HEK293 (cell line): ENCODE data around the gene ENDOG.
A peak's percentile ranks its signal among the peaks of the same experiment; 100 is the strongest.

Source experiments
- BCL6B ChIP-seq: fragments of 450-650 bp; formaldehyde crosslinking; IDR thresholded peaks from 2 replicates; pipeline ENCODE4 v1.5.1; 2017; ENCODE audit warnings: missing biosample characterization, missing genetic modification characterization
- ELK4 ChIP-seq: IDR thresholded peaks from 2 replicates; pipeline ENCODE4 v1.6.1; 2011; ENCODE audit warnings: mild to moderate bottlenecking, low read depth, low read length, borderline replicate concordance
- HOXD13 ChIP-seq: sonication (generic); formaldehyde crosslinking; IDR thresholded peaks from 2 replicates; pipeline ENCODE4 v1.8.0; 2022; ENCODE audit warnings: missing genetic modification reagents, borderline replicate concordance
- KLF16 ChIP-seq: fragments of 450-650 bp; formaldehyde crosslinking; IDR thresholded peaks from 2 replicates; pipeline ENCODE4 v1.5.1; 2017; ENCODE audit warnings: missing biosample characterization, missing genetic modification characterization
- MZF1 ChIP-seq: fragments of 450-650 bp; formaldehyde crosslinking; IDR thresholded peaks from 2 replicates; pipeline ENCODE4 v1.5.1; 2017; ENCODE audit warnings: missing biosample characterization, missing genetic modification characterization, borderline replicate concordance
- PRDM6 ChIP-seq: fragments of 450-650 bp; formaldehyde crosslinking; IDR thresholded peaks from 2 replicates; pipeline ENCODE4 v1.5.1; 2017; ENCODE audit warnings: missing biosample characterization, missing genetic modification characterization
- RBAK ChIP-seq: fragments of 450-650 bp; formaldehyde crosslinking; IDR thresholded peaks from 2 replicates; pipeline ENCODE4 v1.5.1; 2016; ENCODE audit warnings: missing biosample characterization, missing genetic modification characterization
- TSHZ1 ChIP-seq: fragments of 450-650 bp; formaldehyde crosslinking; IDR thresholded peaks from 2 replicates; pipeline ENCODE4 v1.5.1; 2016; ENCODE audit warnings: missing biosample characterization, missing genetic modification characterization, borderline replicate concordance
- YY1 ChIP-seq: fragments of 450-650 bp; formaldehyde crosslinking; IDR thresholded peaks from 2 replicates; pipeline ENCODE4 v1.5.1; 2018; ENCODE audit warnings: missing biosample characterization, missing genetic modification characterization
- ZBTB1 ChIP-seq: fragments of 450-650 bp; formaldehyde crosslinking; IDR thresholded peaks from 2 replicates; pipeline ENCODE4 v1.5.1; 2016; ENCODE audit warnings: missing biosample characterization, missing genetic modification characterization
- ZNF112 ChIP-seq: fragments of 450-650 bp; formaldehyde crosslinking; IDR thresholded peaks from 2 replicates; pipeline ENCODE4 v1.5.0; 2017; ENCODE audit warnings: missing biosample characterization, missing genetic modification characterization
- ZNF114 ChIP-seq: fragments of 450-650 bp; formaldehyde crosslinking; IDR thresholded peaks from 2 replicates; pipeline ENCODE4 v1.5.0; 2017; ENCODE audit warnings: missing biosample characterization, missing genetic modification characterization
- ZNF132 ChIP-seq: fragments of 450-650 bp; formaldehyde crosslinking; IDR thresholded peaks from 2 replicates; pipeline ENCODE4 v1.5.1; 2017; ENCODE audit warnings: missing biosample characterization, missing genetic modification characterization, borderline replicate concordance
- ZNF133 ChIP-seq: fragments of 450-650 bp; formaldehyde crosslinking; IDR thresholded peaks from 2 replicates; pipeline ENCODE4 v1.5.1; 2016; ENCODE audit warnings: missing biosample characterization, missing genetic modification characterization
- ZNF140 ChIP-seq: fragments of 450-650 bp; formaldehyde crosslinking; IDR thresholded peaks from 2 replicates; pipeline ENCODE4 v1.5.1; 2016; ENCODE audit warnings: missing biosample characterization, missing genetic modification characterization
- ZNF148 ChIP-seq: fragments of 450-650 bp; formaldehyde crosslinking; IDR thresholded peaks from 2 replicates; pipeline ENCODE4 v1.5.0; 2017; ENCODE audit warnings: missing biosample characterization, missing genetic modification characterization, borderline replicate concordance
- ZNF23 ChIP-seq: fragments of 450-650 bp; formaldehyde crosslinking; IDR thresholded peaks from 2 replicates; pipeline ENCODE4 v1.5.1; 2016; ENCODE audit warnings: missing biosample characterization, missing genetic modification characterization, borderline replicate concordance
- ZNF24 ChIP-seq: fragments of 450-650 bp; formaldehyde crosslinking; IDR thresholded peaks from 2 replicates; pipeline ENCODE4 v1.5.1; 2016; ENCODE audit warnings: missing biosample characterization, missing genetic modification characterization
- ZNF274 ChIP-seq, 2 experiments: fragments of 200-500 bp in 1 of 2; fragments of 450-650 bp in 1 of 2; sonication (Bioruptor generic) in 1 of 2; formaldehyde crosslinking in 1 of 2; IDR thresholded peaks; 2 replicates each; pipeline versions ENCODE4 v1.5.1 to v1.6.1; 2014 to 2016; ENCODE audit warnings: borderline replicate concordance in 1 of 2, inconsistent platforms in 1 of 2, low read length in 1 of 2, missing biosample characterization in 1 of 2, missing genetic modification characterization in 1 of 2
- ZNF335 ChIP-seq: fragments of 450-650 bp; formaldehyde crosslinking; conservative IDR thresholded peaks from 2 replicates; pipeline ENCODE4 v1.5.1; 2016; ENCODE audit warnings: missing biosample characterization, missing genetic modification characterization
- ZNF391 ChIP-seq: fragments of 450-650 bp; formaldehyde crosslinking; IDR thresholded peaks from 2 replicates; pipeline ENCODE4 v1.5.1; 2016; ENCODE audit warnings: low read depth, missing biosample characterization, missing genetic modification characterization, borderline replicate concordance
- ZNF404 ChIP-seq: fragments of 450-650 bp; formaldehyde crosslinking; IDR thresholded peaks from 2 replicates; pipeline ENCODE4 v1.5.1; 2017; ENCODE audit warnings: missing biosample characterization, missing genetic modification characterization
- ZNF473 ChIP-seq: fragments of 450-650 bp; formaldehyde crosslinking; IDR thresholded peaks from 2 replicates; pipeline ENCODE4 v1.5.1; 2017; ENCODE audit warnings: missing biosample characterization, missing genetic modification characterization
- ZNF501 ChIP-seq: fragments of 450-650 bp; formaldehyde crosslinking; IDR thresholded peaks from 2 replicates; pipeline ENCODE4 v1.5.1; 2016; ENCODE audit warnings: missing biosample characterization, missing genetic modification characterization
- ZNF561 ChIP-seq: fragments of 450-650 bp; IDR thresholded peaks from 2 replicates; pipeline ENCODE4 v1.5.1; 2018; ENCODE audit warnings: missing biosample characterization, missing genetic modification characterization, borderline replicate concordance
- ZNF621 ChIP-seq: fragments of 450-650 bp; formaldehyde crosslinking; IDR thresholded peaks from 2 replicates; pipeline ENCODE4 v1.5.1; 2017; ENCODE audit warnings: missing biosample characterization, missing genetic modification characterization
- ZNF654 ChIP-seq: fragments of 450-650 bp; formaldehyde crosslinking; IDR thresholded peaks from 2 replicates; pipeline ENCODE4 v1.5.1; 2016; ENCODE audit warnings: low read depth, missing biosample characterization, missing genetic modification characterization
- ZNF701 ChIP-seq: fragments of 450-650 bp; formaldehyde crosslinking; IDR thresholded peaks from 2 replicates; pipeline ENCODE4 v1.5.1; 2016; ENCODE audit warnings: missing biosample characterization, missing genetic modification characterization
- ZNF76 ChIP-seq: fragments of 450-650 bp; formaldehyde crosslinking; IDR thresholded peaks from 2 replicates; pipeline ENCODE4; 2016; ENCODE audit warnings: low read depth, missing biosample characterization, missing genetic modification characterization, borderline replicate concordance
- ZNF792 ChIP-seq: fragments of 450-650 bp; formaldehyde crosslinking; IDR thresholded peaks from 2 replicates; pipeline ENCODE4 v1.5.1; 2016; ENCODE audit warnings: missing biosample characterization, missing genetic modification characterization

ENDOG gene

GRCh38 chr9:128771745-128772519, 46.4 kb upstream of the ENDOG start, which contains the start of gene ZER1 (continued):
- peak; percentile 81; the same call in 1 of the 2 replicates for TF ChIP-seq TSHZ1 (tag by site-specific recombination)
- no peak for TF ChIP-seq ZNF654 (tag by site-specific recombination)
- peak; percentile 98 for TF ChIP-seq ZNF501 (tag by site-specific recombination)
- no peak for TF ChIP-seq ZNF23 (tag by site-specific recombination)
- peak; percentile 75 for TF ChIP-seq YY1 (tag by site-specific recombination)
- TF ChIP-seq ZNF148 (tag by site-specific recombination): 0 out of 2 replicates have a peak, but pooled peaks have one; percentile 55
- no peak for TF ChIP-seq ZNF792 (tag by site-specific recombination)
- no peak for TF ChIP-seq ZNF701 (tag by site-specific recombination)
- TF ChIP-seq ZNF112: no peak
- TF ChIP-seq ZNF24 (tag by site-specific recombination): peak; percentile 85
- TF ChIP-seq ZNF140 (tag by site-specific recombination): no peak
- peak; percentile 19; the same call in 1 of the 2 replicates for TF ChIP-seq ZBTB1 (tag by site-specific recombination)
- TF ChIP-seq BCL6B (tag by site-specific recombination): no peak
- no peak for TF ChIP-seq ZNF132 (tag by site-specific recombination)
- TF ChIP-seq ZNF133 (tag by site-specific recombination): no peak
- TF ChIP-seq MZF1: no peak
- no peak for TF ChIP-seq ELK4
- TF ChIP-seq ZNF391: peak; percentile 93
- TF ChIP-seq ZNF335 (tag by site-specific recombination): peak; percentile 47
- no peak for TF ChIP-seq ZNF404 (tag by site-specific recombination)
- peak; percentile 98 for TF ChIP-seq ZNF561 (tag by site-specific recombination)
- no peak for TF ChIP-seq ZNF114 (tag by site-specific recombination)
- TF ChIP-seq KLF16 (tag by site-specific recombination): peak; percentile 92
- no peak for TF ChIP-seq RBAK (tag by site-specific recombination)
- no peak for TF ChIP-seq ZNF473 (tag by site-specific recombination)
- no peak for TF ChIP-seq HOXD13 (CRISPR knock-in tag)
- no peak for TF ChIP-seq ZNF621
- peak; percentile 79 for TF ChIP-seq ZNF76
- no peak for TF ChIP-seq ZNF274 (IDR thresholded peaks at IDR 0.05; ENCODE audit: low read length)
- TF ChIP-seq ZNF274 (tag by site-specific recombination; IDR thresholded peaks at IDR 0.05; ENCODE audit: borderline replicate concordance): no peak
- no peak for TF ChIP-seq PRDM6
